CD4-positive, alpha-beta memory T cell (primary cell): ENCODE results near the gene CIT. TPM values are rescaled to one million over a fixed set of nuclear protein-coding genes. Genes with fewer than 3 reads are reported as not detected.

Experiments used
- CTCF ChIA-PET: fragments of 350-600 bp; sonication (Branson Sonifier 250); formaldehyde crosslinking; loops from one replicate; lab custom pipeline; 2021; ENCODE audit warnings: inconsistent platforms; ENCODE audit not compliant: partially characterized antibody; lab: Charles Lee
- POLR2A ChIA-PET: fragments of 350-600 bp; sonication (Branson Sonifier 250); formaldehyde crosslinking; loops from one replicate; lab custom pipeline; 2021; ENCODE audit not compliant: partially characterized antibody; lab: Charles Lee
- DNase-seq, 5 donors: peaks; one replicate each; pipeline versions ENCODE4 v3.0.0 to v3.0.0-alpha.2; 2020 to 2022; ENCODE audit warnings: mixed read lengths in 1 of 5
- H3K27ac ChIP-seq: one replicate; pipeline ENCODE4 v1.7.0; 2013; ENCODE audit warnings: low read depth, low read length
- H3K27me3 ChIP-seq: 2 replicates; pipeline ENCODE4 v1.7.0; 2013; ENCODE audit warnings: mild to moderate bottlenecking, low read length, moderate library complexity; ENCODE audit not compliant: insufficient read depth
- H3K36me3 ChIP-seq: 2 replicates; pipeline ENCODE4 v1.7.0; 2013; ENCODE audit warnings: mild to moderate bottlenecking, low read length, moderate library complexity; ENCODE audit not compliant: insufficient read depth
- H3K4me1 ChIP-seq: 2 replicates; pipeline ENCODE4 v1.7.0; 2013; ENCODE audit warnings: mild to moderate bottlenecking, low read length, moderate library complexity; ENCODE audit not compliant: insufficient read depth
- H3K4me3 ChIP-seq, 2 donors: one replicate each; pipeline ENCODE4 v1.7.0; 2013; ENCODE audit warnings: low read length in 2 of 2, mild to moderate bottlenecking in 1 of 2
- H3K9me3 ChIP-seq, 2 donors: one replicate each; pipeline ENCODE4 v1.7.0; 2013; ENCODE audit warnings: low read length in 2 of 2, control low read depth in 1 of 2; ENCODE audit not compliant: control insufficient read depth in 1 of 2
- H3K27ac Mint-ChIP-seq, 7 donors: one replicate each; pipeline ENCODE4 v1.8.0; 2020 to 2021; ENCODE audit warnings: mixed read lengths in 7 of 7, mild to moderate bottlenecking in 6 of 7, inconsistent platforms in 3 of 7, moderate library complexity in 3 of 7
- H3K27me3 Mint-ChIP-seq, 2 donors: one replicate each; pipeline ENCODE4 v1.8.0; 2020 to 2021; ENCODE audit warnings: mixed read lengths in 2 of 2
- H3K36me3 Mint-ChIP-seq, 2 donors: one replicate each; pipeline ENCODE4 v1.8.0; 2020 to 2021; ENCODE audit warnings: mixed read lengths in 2 of 2, inconsistent platforms in 1 of 2, mild to moderate bottlenecking in 1 of 2
- H3K4me1 Mint-ChIP-seq, 4 donors: one replicate each; pipeline ENCODE4 v1.8.0; 2020 to 2021; ENCODE audit warnings: mixed read lengths in 4 of 4, mild to moderate bottlenecking in 1 of 4
- H3K4me3 Mint-ChIP-seq, 8 donors: one replicate each; pipeline ENCODE4 v1.8.0; 2020 to 2021; ENCODE audit warnings: mixed read lengths in 8 of 8, mild to moderate bottlenecking in 7 of 8, moderate library complexity in 6 of 8, inconsistent platforms in 3 of 8
- H3K9me3 Mint-ChIP-seq, 8 donors: one replicate each; pipeline ENCODE4 v1.8.0; 2020 to 2021; ENCODE audit warnings: mixed read lengths in 8 of 8, mild to moderate bottlenecking in 5 of 8, inconsistent platforms in 3 of 8, moderate library complexity in 1 of 8
- intact Hi-C: fragments of 100-400 bp; cut with micrococcal nuclease; formaldehyde crosslinking; loops from one replicate; pipeline ENCODE4 v1.15.1; 2023
- microRNA-seq: library from miRNA; unstranded; fragments of <30 nt; microRNA quantifications from one replicate; pipeline ENCODE4 v1.2.0, GENCODE V29; 2021; ENCODE audit warnings: borderline replicate concordance, borderline number of aligned reads, borderline microRNAs expressed, mixed read lengths
- polyA plus RNA-seq, 2 donors: library from polyadenylated mRNA; unstranded; fragments of 300-500 nt; fragmentation: Illumina TruSeq; gene quantifications; one replicate each; pipeline ENCODE4 v1.2.3, GENCODE V29; 2021
- total RNA-seq, 2 experiments: library from RNA; stranded (reverse); gene quantifications; one replicate each; pipeline ENCODE4 v1.2.3, GENCODE V29; 2021

CIT gene
- total and polyA plus RNA-seq, 4 experiments from 2014 or later = 1.0 to 3.5 (median 1.6) TPM; not detected in 1

- Histone ChIP-seq H3K27me3 (no peaks in the 10 kb centered on the region), H3K4me1 (no peaks in the 10 kb centered on the region), H3K4me3 (no peak overlapping the region), H3K36me3 (no peaks in the 10 kb centered on the region), H3K9me3 (no peaks in the 10 kb centered on the region), H3K27ac (no peak overlapping the region)
- Mint-ChIP-seq H3K9me3 (no peaks in the 10 kb centered on the region), H3K27ac (no peak overlapping the region), H3K4me1 (no peaks in the 10 kb centered on the region), H3K27me3 (peaks cover 12 to 16% of the 10 kb centered on the region in 2 donors), H3K4me3 (no peak overlapping the region), H3K36me3 (no peaks in the 10 kb centered on the region)
- intact Hi-C loops = no loop called here
- ChIA-PET CTCF (no interaction called here), POLR2A (no interaction called here)
- DNase-seq = no peak
Observed at GRCh38 chr12:119645535-119646059, 231.5 kb downstream of the CIT start.

- Mint-ChIP-seq H3K4me3 (no peak overlapping the region), H3K27ac (no peak overlapping the region), H3K9me3 (no peaks in the 10 kb centered on the region), H3K27me3 (peaks cover 12 to 16% of the 10 kb centered on the region in 2 donors), H3K36me3 (no peaks in the 10 kb centered on the region), H3K4me1 (no peaks in the 10 kb centered on the region)
- Histone ChIP-seq H3K4me1 (no peaks in the 10 kb centered on the region), H3K9me3 (no peaks in the 10 kb centered on the region), H3K4me3 (no peak overlapping the region), H3K27ac (no peak overlapping the region), H3K27me3 (no peaks in the 10 kb centered on the region), H3K36me3 (no peaks in the 10 kb centered on the region)
- DNase-seq = no peak
- ChIA-PET CTCF (no interaction called here), POLR2A (no interaction called here)
- intact Hi-C loops = no loop called here
Observed at GRCh38 chr12:119644930-119645329, 232.2 kb downstream of the CIT start.

- intact Hi-C loops = no loop called here
Observed at GRCh38 chr12:119642986-119643385, 234.1 kb downstream of the CIT start.

More at GRCh38 chr12:119642986-119643385, 234.1 kb downstream of the CIT start:
- Mint-ChIP-seq H3K4me3 (no peak overlapping the region), H3K9me3 (no peaks in the 10 kb centered on the region), H3K36me3 (no peaks in the 10 kb centered on the region), H3K27ac (no peak overlapping the region), H3K4me1 (no peaks in the 10 kb centered on the region), H3K27me3 (peaks cover 14 to 20% of the 10 kb centered on the region in 2 donors)
- DNase-seq = no peak
- H3K27ac ChIP-seq = no peak overlapping the region
- no peaks in the 10 kb centered on the region for H3K4me1 ChIP-seq
- H3K36me3 ChIP-seq = no peaks in the 10 kb centered on the region
- H3K4me3 ChIP-seq = no peak overlapping the region
- POLR2A ChIA-PET = no interaction called here
- CTCF ChIA-PET = interaction anchor here (1.1 kb wide), 1 partner anchor 9 kb away, joined by 4 read pairs; no protein-coding TSS in a partner anchor
- H3K27me3 ChIP-seq = no peaks in the 10 kb centered on the region
- H3K9me3 ChIP-seq = no peaks in the 10 kb centered on the region

Small RNA genes within 50 kb of the gene (microRNA-seq; reads per million reads assigned to microRNA genes)
- gene MIR1178 = not detected

Other genes with a start within 250 kb of the CIT start
- 10 to 100 TPM; 43.4 to 47.6 TPM for gene PRKAB1, start 209.2 kb downstream of the CIT start, total RNA-seq
- 10 to 100 TPM; 41.7 to 59.3 TPM for gene PRKAB1, start 209.2 kb downstream of the CIT start, polyA plus RNA-seq
- 100 to 1,000 TPM; 143 to 153 TPM for gene BICDL1, start 111.9 kb upstream of the CIT start, total RNA-seq
- 1 to 10 TPM; 2.3 to 3.0 TPM for gene BICDL1, start 111.9 kb upstream of the CIT start, polyA plus RNA-seq
- 10 to 100 TPM; 66.2 to 71.3 TPM for gene RAB35, start 239.4 kb upstream of the CIT start, total RNA-seq
- 10 to 100 TPM; 12.4 to 24.7 TPM for gene RAB35, start 239.4 kb upstream of the CIT start, polyA plus RNA-seq